DOHH2 (cell line): ENCODE data around the gene LAMA2.

ENCODE experiments used
- H3F3A ChIP-seq: fragments of 200-600 bp; sonication (generic), shearing (Covaris generic); 2 replicates; pipeline ENCODE4 v1.6.0; 2016; ENCODE audit warnings: antibody characterized with exemption, mild to moderate bottlenecking; ENCODE audit not compliant: control insufficient read depth, insufficient read depth
- H3K27ac ChIP-seq: fragments of 200-600 bp; sonication (generic); 2 replicates; pipeline ENCODE4 v1.5.1; 2014; ENCODE audit warnings: low read depth, mild to moderate bottlenecking, low read length, moderate library complexity
- H3K27me3 ChIP-seq: fragments of 200-600 bp; sonication (generic); 2 replicates; pipeline ENCODE4 v1.6.1; 2014; ENCODE audit warnings: mild to moderate bottlenecking, low read length, mixed read lengths; ENCODE audit not compliant: control insufficient read depth
- H3K36me3 ChIP-seq: fragments of 200-600 bp; sonication (generic); 2 replicates; pipeline ENCODE4 v1.6.1; 2014; ENCODE audit warnings: mild to moderate bottlenecking, low read length, moderate library complexity, mixed read lengths; ENCODE audit not compliant: control insufficient read depth
- H3K4me1 ChIP-seq: fragments of 200-600 bp; sonication (generic); 2 replicates; pipeline ENCODE4 v1.6.1; 2014; ENCODE audit warnings: mild to moderate bottlenecking, low read length, mixed read lengths; ENCODE audit not compliant: control insufficient read depth
- H3K4me2 ChIP-seq: fragments of 200-600 bp; sonication (generic); 2 replicates; pipeline ENCODE4 v1.6.0; 2014; ENCODE audit warnings: mild to moderate bottlenecking, low read length, moderate library complexity
- H3K4me3 ChIP-seq: fragments of 200-600 bp; sonication (generic); 2 replicates; pipeline ENCODE4 v1.5.1; 2014; ENCODE audit warnings: mild to moderate bottlenecking, low read length, mixed read lengths
- H3K79me2 ChIP-seq: fragments of 200-600 bp; sonication (generic); 2 replicates; pipeline ENCODE4 v1.6.1; 2014; ENCODE audit warnings: mild to moderate bottlenecking, low read length, mixed read lengths; ENCODE audit not compliant: control insufficient read depth
- H3K9me2 ChIP-seq: fragments of 200-600 bp; sonication (generic); replicated peaks from 2 replicates; pipeline ENCODE4 v1.6.1; 2014; ENCODE audit warnings: mild to moderate bottlenecking, low read length, mixed read lengths; ENCODE audit not compliant: control insufficient read depth
- H3K9me3 ChIP-seq: fragments of 200-600 bp; sonication (generic); 2 replicates; pipeline ENCODE4 v1.6.1; 2014; ENCODE audit warnings: antibody characterized with exemption, low read length, mixed read lengths; ENCODE audit not compliant: control insufficient read depth, insufficient read depth
- H4K20me1 ChIP-seq: fragments of 200-600 bp; sonication (generic); 2 replicates; pipeline ENCODE4 v1.6.0; 2014; ENCODE audit warnings: low read depth, mild to moderate bottlenecking, antibody characterized with exemption, low read length, moderate library complexity; ENCODE audit not compliant: control insufficient read depth, insufficient read depth
- EZH2phosphoT487 ChIP-seq: fragments of 200-600 bp; sonication (generic); IDR thresholded peaks from 2 replicates; pipeline ENCODE4 v1.6.1; 2017; ENCODE audit warnings: borderline replicate concordance, mild to moderate bottlenecking, antibody characterized with exemption, low read length, moderate library complexity, mixed read lengths
- TF ChIP-seq, protein P1 (sequence below): fragments of 200-600 bp; sonication (generic); IDR thresholded peaks from one replicate; pipeline ENCODE4 v1.5.1; 2014; ENCODE audit warnings: antibody characterized with exemption, mild to moderate bottlenecking, low read depth, low read length; ENCODE audit not compliant: poor library complexity, severe bottlenecking

LAMA2 gene

DNA sequence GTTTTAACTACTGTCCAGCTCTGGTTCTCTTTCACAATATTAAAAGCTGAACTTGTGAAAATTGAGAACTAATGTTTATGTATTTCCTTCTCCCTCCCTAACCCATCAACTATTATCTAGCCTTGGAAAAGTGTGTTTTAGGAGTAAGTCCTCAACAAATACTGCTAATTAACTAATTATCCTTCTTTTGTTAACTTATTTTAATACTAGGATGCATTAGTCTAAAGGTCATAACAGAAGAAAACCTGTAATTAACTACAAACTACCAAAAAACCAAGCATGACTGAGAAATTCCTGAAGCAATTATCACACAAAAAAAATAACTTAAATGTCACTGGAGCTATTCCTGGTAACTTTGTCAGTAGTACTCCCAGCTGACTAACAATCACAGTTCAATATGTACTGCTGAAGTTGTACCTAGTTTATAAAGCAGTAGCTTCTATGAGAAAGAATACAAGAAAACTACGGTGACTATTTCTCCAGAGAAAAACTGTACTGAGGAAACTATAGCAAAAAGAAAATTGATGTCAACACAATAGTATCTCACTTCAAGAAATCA lies 301.9 kb downstream of the LAMA2 start:
- H3K9me3 ChIP-seq = no peaks in the 10 kb centered on the region
- no peak overlapping the region for H3K4me2 ChIP-seq
- no peak overlapping the region for H3K27ac ChIP-seq
- no peaks in the 10 kb centered on the region for H3F3A ChIP-seq
- no peaks in the 10 kb centered on the region for H3K36me3 ChIP-seq
- no peaks in the 10 kb centered on the region for H3K4me1 ChIP-seq
- no peaks in the 10 kb centered on the region for H3K79me2 ChIP-seq
- TF ChIP-seq, protein P1, sequence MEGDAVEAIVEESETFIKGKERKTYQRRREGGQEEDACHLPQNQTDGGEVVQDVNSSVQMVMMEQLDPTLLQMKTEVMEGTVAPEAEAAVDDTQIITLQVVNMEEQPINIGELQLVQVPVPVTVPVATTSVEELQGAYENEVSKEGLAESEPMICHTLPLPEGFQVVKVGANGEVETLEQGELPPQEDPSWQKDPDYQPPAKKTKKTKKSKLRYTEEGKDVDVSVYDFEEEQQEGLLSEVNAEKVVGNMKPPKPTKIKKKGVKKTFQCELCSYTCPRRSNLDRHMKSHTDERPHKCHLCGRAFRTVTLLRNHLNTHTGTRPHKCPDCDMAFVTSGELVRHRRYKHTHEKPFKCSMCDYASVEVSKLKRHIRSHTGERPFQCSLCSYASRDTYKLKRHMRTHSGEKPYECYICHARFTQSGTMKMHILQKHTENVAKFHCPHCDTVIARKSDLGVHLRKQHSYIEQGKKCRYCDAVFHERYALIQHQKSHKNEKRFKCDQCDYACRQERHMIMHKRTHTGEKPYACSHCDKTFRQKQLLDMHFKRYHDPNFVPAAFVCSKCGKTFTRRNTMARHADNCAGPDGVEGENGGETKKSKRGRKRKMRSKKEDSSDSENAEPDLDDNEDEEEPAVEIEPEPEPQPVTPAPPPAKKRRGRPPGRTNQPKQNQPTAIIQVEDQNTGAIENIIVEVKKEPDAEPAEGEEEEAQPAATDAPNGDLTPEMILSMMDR = no peak
- TF ChIP-seq EZH2phosphoT487 = no peak
- H4K20me1 ChIP-seq = no peaks in the 10 kb centered on the region
- H3K4me3 ChIP-seq = no peak overlapping the region
- no peaks in the 10 kb centered on the region for H3K9me2 ChIP-seq
- no peaks in the 10 kb centered on the region for H3K27me3 ChIP-seq

DNA sequence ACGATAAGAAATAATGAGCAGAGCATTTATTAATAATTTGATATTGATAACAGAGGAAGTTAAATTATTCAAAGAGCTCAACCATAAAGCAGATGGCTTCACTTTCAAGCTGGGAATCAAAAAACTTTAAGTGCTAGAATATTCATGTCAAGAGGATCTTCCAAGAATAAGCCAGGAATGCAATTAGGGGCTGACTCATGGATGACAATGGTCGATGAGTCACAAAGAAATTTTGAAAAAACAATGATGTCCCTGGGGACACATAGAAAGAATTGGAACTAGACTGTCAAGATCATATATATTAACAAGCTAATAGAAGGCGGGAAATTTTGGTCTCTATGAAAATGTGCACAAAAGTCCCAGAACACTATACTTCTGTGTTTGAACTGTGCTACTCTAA lies 304.1 kb downstream of the LAMA2 start:
- H3K4me1 ChIP-seq = no peaks in the 10 kb centered on the region
- H3K27ac ChIP-seq = no peak overlapping the region
- no peaks in the 10 kb centered on the region for H3F3A ChIP-seq
- no peaks in the 10 kb centered on the region for H3K9me2 ChIP-seq
- H3K79me2 ChIP-seq = no peaks in the 10 kb centered on the region
- no peaks in the 10 kb centered on the region for H3K36me3 ChIP-seq
- H3K4me2 ChIP-seq = no peak overlapping the region
- no peaks in the 10 kb centered on the region for H3K9me3 ChIP-seq
- no peaks in the 10 kb centered on the region for H3K27me3 ChIP-seq
- TF ChIP-seq, protein P1 = no peak
- no peak for TF ChIP-seq EZH2phosphoT487
- H4K20me1 ChIP-seq = no peaks in the 10 kb centered on the region
- no peak overlapping the region for H3K4me3 ChIP-seq

DNA sequence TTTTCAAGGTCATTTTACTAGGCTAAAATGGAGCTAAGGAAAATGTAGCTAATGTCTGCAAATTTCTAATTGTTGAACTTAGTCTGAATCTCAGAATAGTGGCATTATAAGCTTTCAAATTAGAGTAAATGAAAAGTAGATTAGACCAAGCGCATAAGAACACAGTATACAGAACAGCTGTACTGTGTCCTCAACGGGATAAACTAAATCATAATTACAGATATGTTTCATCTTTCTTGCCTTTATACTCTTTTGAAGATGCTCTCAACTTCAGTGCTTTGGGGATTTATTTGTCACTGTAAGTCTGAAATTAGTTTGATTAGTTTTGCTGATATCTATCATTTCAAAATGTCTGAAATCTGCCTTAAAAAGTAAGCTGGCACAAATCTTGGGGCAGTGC lies 305.4 kb downstream of the LAMA2 start:
- no peaks in the 10 kb centered on the region for H3K27me3 ChIP-seq
- H3K27ac ChIP-seq = no peak overlapping the region
- H3K4me1 ChIP-seq = no peaks in the 10 kb centered on the region
- TF ChIP-seq, protein P1 = no peak
- no peak for TF ChIP-seq EZH2phosphoT487
- no peaks in the 10 kb centered on the region for H3K79me2 ChIP-seq
- no peak overlapping the region for H3K4me3 ChIP-seq
- no peaks in the 10 kb centered on the region for H3K9me3 ChIP-seq
- no peak overlapping the region for H3K4me2 ChIP-seq
- no peaks in the 10 kb centered on the region for H4K20me1 ChIP-seq
- H3K9me2 ChIP-seq = no peaks in the 10 kb centered on the region
- H3K36me3 ChIP-seq = no peaks in the 10 kb centered on the region
- H3F3A ChIP-seq = no peaks in the 10 kb centered on the region
